SU-DHL-6 (cell line): Measurements from ENCODE around the gene SMAD7.

Experiments
- CTCF ChIP-seq: fragments of 200-600 bp; sonication (generic); IDR thresholded peaks from one replicate; pipeline ENCODE4 v1.5.1; 2017; ENCODE audit warnings: antibody characterized with exemption, mild to moderate bottlenecking, low read length, moderate library complexity; ENCODE audit not compliant: insufficient read depth, poor library complexity, severe bottlenecking
- EZH2phosphoT487 ChIP-seq: fragments of 200-600 bp; sonication (generic), shearing (Covaris generic); conservative IDR thresholded peaks from 2 replicates; pipeline ENCODE4 v1.6.1; 2018; ENCODE audit warnings: mild to moderate bottlenecking, antibody characterized with exemption, low read length, moderate library complexity, mixed read lengths

GRCh38 chr18:48889115-48889941 lies 61.4 kb downstream of the SMAD7 start:
- no peak for TF ChIP-seq CTCF
- TF ChIP-seq EZH2phosphoT487: no peak
